Uterus (tissue), 2 donors: Measurements from ENCODE around the gene COA8.

ENCODE experiments used
- CTCF ChIP-seq, 4 experiments: fragments of 200-600 bp in 2 of 4; fragments of 450-650 bp in 2 of 4; sonication (generic) in 2 of 4; IDR thresholded peaks; one replicate each; pipeline ENCODE4 v1.5.1; 2016 to 2019; ENCODE audit warnings: antibody characterized with exemption in 4 of 4, mild to moderate bottlenecking in 2 of 4, moderate library complexity in 1 of 4
- POLR2A ChIP-seq, 2 donors: fragments of 450-650 bp; IDR thresholded peaks; one replicate each; pipeline ENCODE4 v1.6.1; 2016; ENCODE audit warnings: antibody characterized with exemption in 2 of 2, mild to moderate bottlenecking in 1 of 2, moderate library complexity in 1 of 2

GRCh38 chr14:103634156-103634555, 71.4 kb downstream of the COA8 start:
- TF ChIP-seq POLR2A (IDR thresholded peaks at IDR 0.05) = no peak
- no peak for TF ChIP-seq CTCF (IDR thresholded peaks at IDR 0.05)
